Measurements from ENCODE around the gene ISY1. TPM values are rescaled to one million over a fixed set of nuclear protein-coding genes. Genes with fewer than 3 reads are reported as not detected.

ISY1 gene
- total RNA-seq, 1 donor from 2014 or later, result 30.3 TPM

- TF ChIP-seq, protein P1, sequence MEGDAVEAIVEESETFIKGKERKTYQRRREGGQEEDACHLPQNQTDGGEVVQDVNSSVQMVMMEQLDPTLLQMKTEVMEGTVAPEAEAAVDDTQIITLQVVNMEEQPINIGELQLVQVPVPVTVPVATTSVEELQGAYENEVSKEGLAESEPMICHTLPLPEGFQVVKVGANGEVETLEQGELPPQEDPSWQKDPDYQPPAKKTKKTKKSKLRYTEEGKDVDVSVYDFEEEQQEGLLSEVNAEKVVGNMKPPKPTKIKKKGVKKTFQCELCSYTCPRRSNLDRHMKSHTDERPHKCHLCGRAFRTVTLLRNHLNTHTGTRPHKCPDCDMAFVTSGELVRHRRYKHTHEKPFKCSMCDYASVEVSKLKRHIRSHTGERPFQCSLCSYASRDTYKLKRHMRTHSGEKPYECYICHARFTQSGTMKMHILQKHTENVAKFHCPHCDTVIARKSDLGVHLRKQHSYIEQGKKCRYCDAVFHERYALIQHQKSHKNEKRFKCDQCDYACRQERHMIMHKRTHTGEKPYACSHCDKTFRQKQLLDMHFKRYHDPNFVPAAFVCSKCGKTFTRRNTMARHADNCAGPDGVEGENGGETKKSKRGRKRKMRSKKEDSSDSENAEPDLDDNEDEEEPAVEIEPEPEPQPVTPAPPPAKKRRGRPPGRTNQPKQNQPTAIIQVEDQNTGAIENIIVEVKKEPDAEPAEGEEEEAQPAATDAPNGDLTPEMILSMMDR (IDR thresholded peaks at IDR 0.05), result no peak
- intact Hi-C loops (cut with DNase I), result no loop called here
- Histone ChIP-seq H3K27me3 (no peaks in the 10 kb centered on the region), H3K9me3 (no peaks in the 10 kb centered on the region), H3K36me3 (peaks cover 16% of the 10 kb centered on the region), H3K27ac (no peak overlapping the region), H3K4me3 (no peak overlapping the region), H3K4me1 (peaks cover 7% of the 10 kb centered on the region)
- ATAC-seq (no peak), DNase-seq (no peak)
Observed at GRCh38 chr3:129104498-129105079, 56.3 kb downstream of the ISY1 start.

GRCh38 chr3:129104051-129104450, 56.8 kb downstream of the ISY1 start:
- peaks cover 12% of the 10 kb centered on the region for H3K36me3 ChIP-seq
- no peak for DNase-seq
- intact Hi-C loops (cut with DNase I), result no loop called here
- no peak for ATAC-seq
- no peak overlapping the region for H3K27ac ChIP-seq
- no peaks in the 10 kb centered on the region for H3K9me3 ChIP-seq
- peaks cover 7% of the 10 kb centered on the region for H3K4me1 ChIP-seq
- H3K27me3 ChIP-seq, result no peaks in the 10 kb centered on the region
- no peak overlapping the region for H3K4me3 ChIP-seq
- TF ChIP-seq, protein P1 (IDR thresholded peaks at IDR 0.05), result no peak

- no peaks in the 10 kb centered on the region for H3K27me3 ChIP-seq
- H3K4me1 ChIP-seq, result peaks cover 7% of the 10 kb centered on the region
- TF ChIP-seq, protein P1 (IDR thresholded peaks at IDR 0.05), result no peak
- no peak overlapping the region for H3K4me3 ChIP-seq
- no peaks in the 10 kb centered on the region for H3K9me3 ChIP-seq
- intact Hi-C loops (cut with DNase I), result no loop called here
- DNase-seq (no peak), ATAC-seq (no peak)
- H3K27ac ChIP-seq, result no peak overlapping the region
- peaks cover 12% of the 10 kb centered on the region for H3K36me3 ChIP-seq
Observed at GRCh38 chr3:129103296-129103695, 57.6 kb downstream of the ISY1 start.

GRCh38 chr3:129101370-129102138, 59.3 kb downstream of the ISY1 start:
- DNase-seq (no peak), ATAC-seq (no peak)
- TF ChIP-seq, protein P1 (IDR thresholded peaks at IDR 0.05), result no peak
- H3K9me3 ChIP-seq, result no peaks in the 10 kb centered on the region
- no peak overlapping the region for H3K27ac ChIP-seq
- intact Hi-C loops (cut with DNase I), result no loop called here
- H3K4me3 ChIP-seq, result no peak overlapping the region
- peaks cover 4% of the 10 kb centered on the region for H3K4me1 ChIP-seq
- no peaks in the 10 kb centered on the region for H3K27me3 ChIP-seq
- H3K36me3 ChIP-seq, result peaks cover 5% of the 10 kb centered on the region

GRCh38 chr3:129100274-129100673, 60.6 kb downstream of the ISY1 start:
- TF ChIP-seq, protein P1 (IDR thresholded peaks at IDR 0.05), result no peak
- DNase-seq, result no peak
- intact Hi-C loops (cut with DNase I), result no loop called here
- no peak overlapping the region for H3K27ac ChIP-seq
- H3K36me3 ChIP-seq, result no peaks in the 10 kb centered on the region
- ATAC-seq, result no peak
- H3K9me3 ChIP-seq, result no peaks in the 10 kb centered on the region
- H3K4me1 ChIP-seq, result no peaks in the 10 kb centered on the region
- no peaks in the 10 kb centered on the region for H3K27me3 ChIP-seq
- H3K4me3 ChIP-seq, result no peak overlapping the region

All from upper lobe of right lung (tissue), 1 donor.